ENCODE data around the gene CPB1. TPM values are rescaled to one million over a fixed set of nuclear protein-coding genes. Genes with fewer than 3 reads are reported as not detected.
A peak's percentile ranks its signal among the peaks of the same experiment; 100 is the strongest.

Gene CPB1
- total and polyA plus RNA-seq, 12 donors: 15.7 to 569 (median 104) TPM

DNA sequence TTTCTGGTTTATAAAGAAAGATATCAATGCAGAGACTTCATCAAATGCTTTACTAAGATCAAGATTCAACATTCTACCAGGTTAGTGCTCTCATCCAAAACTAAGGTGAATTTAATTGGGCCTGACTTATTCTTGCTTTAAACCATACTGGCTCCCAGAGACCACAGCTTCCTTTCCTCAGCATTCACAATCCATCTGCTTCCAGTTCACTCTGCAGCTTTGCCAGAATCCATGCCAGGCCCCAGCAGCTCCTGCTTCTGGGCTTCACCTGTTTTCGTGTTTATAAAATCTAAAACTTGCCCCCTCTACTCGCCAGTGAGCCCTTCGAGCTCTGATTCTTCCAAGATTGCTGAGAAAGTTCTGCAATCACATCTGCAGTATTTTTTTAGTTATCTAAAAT, 2.3 kb downstream of the CPB1 start:
- Histone ChIP-seq H3K36me3 (replicated peaks in 1 of 2) (no peaks in the 10 kb centered on the region), H3K27me3 (no peaks in the 10 kb centered on the region), H3K27ac (peak overlapping the region; percentile 31 to 74 (median 60)), H3K4me1 (replicated peaks in 1 of 2) (peaks cover 28 to 49% of the 10 kb centered on the region in 2 donors), H3K9me3 (replicated peaks in 1 of 3) (no peaks in the 10 kb centered on the region), H3K4me3 (no peak overlapping the region)
- 80 to 90% (median 82%) methylated on average over 3 of the region's 3 CpGs for WGBS, 4 donors
- intact Hi-C loops (cut with DNase I): no loop called here
- TF ChIP-seq POLR2A (IDR thresholded peaks at IDR 0.05): no peak
- TF ChIP-seq, protein P1, sequence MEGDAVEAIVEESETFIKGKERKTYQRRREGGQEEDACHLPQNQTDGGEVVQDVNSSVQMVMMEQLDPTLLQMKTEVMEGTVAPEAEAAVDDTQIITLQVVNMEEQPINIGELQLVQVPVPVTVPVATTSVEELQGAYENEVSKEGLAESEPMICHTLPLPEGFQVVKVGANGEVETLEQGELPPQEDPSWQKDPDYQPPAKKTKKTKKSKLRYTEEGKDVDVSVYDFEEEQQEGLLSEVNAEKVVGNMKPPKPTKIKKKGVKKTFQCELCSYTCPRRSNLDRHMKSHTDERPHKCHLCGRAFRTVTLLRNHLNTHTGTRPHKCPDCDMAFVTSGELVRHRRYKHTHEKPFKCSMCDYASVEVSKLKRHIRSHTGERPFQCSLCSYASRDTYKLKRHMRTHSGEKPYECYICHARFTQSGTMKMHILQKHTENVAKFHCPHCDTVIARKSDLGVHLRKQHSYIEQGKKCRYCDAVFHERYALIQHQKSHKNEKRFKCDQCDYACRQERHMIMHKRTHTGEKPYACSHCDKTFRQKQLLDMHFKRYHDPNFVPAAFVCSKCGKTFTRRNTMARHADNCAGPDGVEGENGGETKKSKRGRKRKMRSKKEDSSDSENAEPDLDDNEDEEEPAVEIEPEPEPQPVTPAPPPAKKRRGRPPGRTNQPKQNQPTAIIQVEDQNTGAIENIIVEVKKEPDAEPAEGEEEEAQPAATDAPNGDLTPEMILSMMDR (IDR thresholded peaks at IDR 0.05): no peak
- DNase-seq: no peak

DNA sequence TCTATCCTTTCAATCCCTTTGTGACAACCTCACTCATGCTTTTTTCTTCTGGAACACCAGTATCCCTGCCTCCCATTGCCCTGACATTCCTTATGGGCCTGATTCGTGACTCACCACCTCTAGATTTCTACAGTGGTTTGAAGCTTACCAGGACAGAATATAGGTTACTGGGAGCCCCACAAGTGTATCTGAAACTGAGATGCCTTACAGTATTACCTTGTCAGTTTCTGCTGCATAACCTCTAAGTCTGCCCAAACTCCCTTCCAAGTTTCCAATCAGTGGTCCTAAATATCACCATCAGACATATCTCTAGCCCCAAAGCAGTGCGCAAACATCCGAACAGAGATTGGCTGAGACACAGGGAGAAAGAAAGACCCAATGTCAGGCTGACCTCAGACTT, 5.6 kb downstream of the CPB1 start:
- 82 to 92% (median 89%) methylated on average over 3 of the region's 3 CpGs for WGBS, 4 donors
- no peak for DNase-seq
- H3K4me1 ChIP-seq (replicated peaks in 1 of 2): peaks cover 25 to 40% of the 10 kb centered on the region in 2 donors
- H3K4me3 ChIP-seq: no peak overlapping the region
- no peaks in the 10 kb centered on the region for H3K9me3 ChIP-seq (replicated peaks in 1 of 3)
- TF ChIP-seq, protein P1 (IDR thresholded peaks at IDR 0.05): no peak
- no peak for TF ChIP-seq POLR2A (IDR thresholded peaks at IDR 0.05)
- no peaks in the 10 kb centered on the region for H3K27me3 ChIP-seq
- no peak overlapping the region for H3K27ac ChIP-seq
- no peaks in the 10 kb centered on the region for H3K36me3 ChIP-seq (replicated peaks in 1 of 2)
- intact Hi-C loops (cut with DNase I): no loop called here

DNA sequence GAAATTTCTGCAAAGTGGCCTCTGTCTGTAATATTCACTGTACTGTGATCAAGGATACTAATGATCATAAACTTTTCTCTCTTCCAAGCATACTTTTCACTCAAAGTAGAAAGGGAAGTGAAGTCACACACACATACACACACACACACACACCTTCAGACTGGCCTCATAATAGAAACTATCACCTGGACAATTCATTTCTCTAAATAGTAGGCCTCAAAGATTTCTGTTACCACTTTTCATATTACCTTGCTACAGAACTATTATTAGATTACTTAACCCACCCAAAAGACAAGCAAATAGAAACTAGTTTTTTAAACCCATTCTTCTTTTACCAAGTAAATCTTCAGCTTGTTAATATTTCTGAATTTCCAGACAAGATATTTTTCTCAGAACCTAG, 12.2 kb downstream of the CPB1 start:
- no peak for DNase-seq
- Histone ChIP-seq H3K9me3 (replicated peaks in 1 of 3) (no peaks in the 10 kb centered on the region), H3K4me1 (replicated peaks in 1 of 2) (no peaks in the 10 kb centered on the region), H3K36me3 (replicated peaks in 1 of 2) (no peaks in the 10 kb centered on the region), H3K4me3 (no peak overlapping the region), H3K27ac (peak overlapping the region in 1 of 5 donors; percentile 3), H3K27me3 (no peaks in the 10 kb centered on the region)
- intact Hi-C loops (cut with DNase I): no loop called here
- TF ChIP-seq POLR2A (IDR thresholded peaks at IDR 0.05): no peak
- TF ChIP-seq, protein P1 (IDR thresholded peaks at IDR 0.05): no peak

DNA sequence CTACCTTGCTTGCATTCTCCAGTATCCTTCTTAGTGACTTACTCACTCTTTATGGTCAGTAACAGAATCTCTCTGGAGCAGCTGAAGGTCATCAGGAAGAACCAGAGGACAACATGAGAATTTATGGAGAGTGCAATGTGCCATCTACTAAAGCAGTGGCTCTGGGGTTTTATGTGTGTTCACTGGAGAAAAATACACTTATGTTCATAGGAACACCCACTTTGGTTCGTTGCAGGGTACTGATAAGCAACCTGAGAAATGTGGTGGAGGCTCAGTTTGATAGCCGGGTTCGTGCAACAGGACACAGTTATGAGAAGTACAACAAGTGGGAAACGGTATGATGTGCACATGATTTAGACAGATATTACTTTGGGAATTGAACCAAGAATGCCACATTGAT, 12.8 kb downstream of the CPB1 start:
- Histone ChIP-seq H3K4me1 (replicated peaks in 1 of 2) (no peaks in the 10 kb centered on the region), H3K36me3 (replicated peaks in 1 of 2) (no peaks in the 10 kb centered on the region), H3K27ac (peak overlapping the region in 1 of 5 donors; percentile 3), H3K27me3 (no peaks in the 10 kb centered on the region), H3K4me3 (no peak overlapping the region), H3K9me3 (replicated peaks in 1 of 3) (no peaks in the 10 kb centered on the region)
- TF ChIP-seq POLR2A (IDR thresholded peaks at IDR 0.05): no peak
- TF ChIP-seq, protein P1 (IDR thresholded peaks at IDR 0.05): no peak
- 57 to 70% (median 63%) methylated on average over 4 of the region's 4 CpGs for WGBS, 4 donors
- intact Hi-C loops (cut with DNase I): no loop called here
- no peak for DNase-seq
